ENCODE measurements around the gene KLHDC4. TPM values are rescaled to one million over a fixed set of nuclear protein-coding genes. Genes with fewer than 3 reads are reported as not detected.
"Not testable (repeated sequence)": the region's sequence is repeated elsewhere in the genome, so short reads cannot be mapped to it uniquely, and the experiment has no call there.

KLHDC4 gene
- total RNA-seq (10 to 100 TPM; 24.6 to 28.5 (median 25.5) TPM), polyA plus RNA-seq (10 to 100 TPM; 12.7 to 71.0 (median 18.0) TPM)

DNA sequence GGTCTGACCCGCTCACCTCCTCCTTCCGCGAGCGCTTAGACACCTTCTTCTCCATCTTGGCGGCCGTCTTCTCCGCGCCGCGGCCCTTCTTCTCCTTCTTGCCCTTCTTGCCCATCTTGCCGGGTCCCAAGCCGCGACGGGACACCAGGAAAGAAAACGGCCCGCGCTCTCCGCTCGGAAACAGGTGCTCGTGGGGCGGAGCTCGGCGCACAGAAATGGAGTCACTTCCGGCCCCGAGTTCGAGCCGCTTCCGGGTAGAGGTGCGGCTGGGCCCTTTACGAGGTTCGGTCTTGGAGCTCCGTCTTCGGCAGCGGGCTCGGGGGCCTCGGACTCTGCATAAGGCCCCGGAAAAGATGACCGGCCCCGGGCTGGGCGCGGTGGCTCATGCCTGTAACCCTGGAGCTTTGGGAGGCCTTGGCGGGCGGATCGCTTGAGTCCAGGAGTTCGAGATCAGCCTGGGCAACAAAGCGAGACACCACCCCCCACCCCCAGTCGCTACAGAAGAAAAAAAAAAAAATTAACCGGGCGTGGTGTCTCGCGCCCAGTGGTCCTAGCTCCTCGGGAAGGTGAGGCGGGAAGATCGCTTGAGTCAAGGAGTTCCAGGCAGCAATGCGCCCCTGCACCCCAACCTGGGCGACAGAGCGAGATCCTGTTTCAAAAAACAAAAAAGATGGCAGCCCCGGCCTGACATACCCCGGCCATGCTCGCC is at the start of gene KLHDC4:
Gene KLHDC4, minus strand, starts transcription at position 211 of the 709 bp plus-strand sequence. Its CDS starts 96 bp downstream, at position 115.
- Histone ChIP-seq H3K4me3 (peak within 1 kb of the TSS; percentile 80 to 84 (median 80)), H3K36me3 (peaks cover 0 to 34% (median 2%) of the 10 kb centered on the region in 4 donors), H3K9me3 (no peaks in the 10 kb centered on the region), H3K4me1 (peaks cover 0 to 21% (median 16%) of the 10 kb centered on the region in 4 donors), H3K27ac (peak within 1 kb of the TSS; percentile 80 to 89 (median 83)), H3K27me3 (no peaks in the 10 kb centered on the region)
- 1% methylated on average over 60 of the region's 60 CpGs for WGBS, 2 donors
- peak; percentile 94 for DNase-seq
- TF ChIP-seq, protein P1, sequence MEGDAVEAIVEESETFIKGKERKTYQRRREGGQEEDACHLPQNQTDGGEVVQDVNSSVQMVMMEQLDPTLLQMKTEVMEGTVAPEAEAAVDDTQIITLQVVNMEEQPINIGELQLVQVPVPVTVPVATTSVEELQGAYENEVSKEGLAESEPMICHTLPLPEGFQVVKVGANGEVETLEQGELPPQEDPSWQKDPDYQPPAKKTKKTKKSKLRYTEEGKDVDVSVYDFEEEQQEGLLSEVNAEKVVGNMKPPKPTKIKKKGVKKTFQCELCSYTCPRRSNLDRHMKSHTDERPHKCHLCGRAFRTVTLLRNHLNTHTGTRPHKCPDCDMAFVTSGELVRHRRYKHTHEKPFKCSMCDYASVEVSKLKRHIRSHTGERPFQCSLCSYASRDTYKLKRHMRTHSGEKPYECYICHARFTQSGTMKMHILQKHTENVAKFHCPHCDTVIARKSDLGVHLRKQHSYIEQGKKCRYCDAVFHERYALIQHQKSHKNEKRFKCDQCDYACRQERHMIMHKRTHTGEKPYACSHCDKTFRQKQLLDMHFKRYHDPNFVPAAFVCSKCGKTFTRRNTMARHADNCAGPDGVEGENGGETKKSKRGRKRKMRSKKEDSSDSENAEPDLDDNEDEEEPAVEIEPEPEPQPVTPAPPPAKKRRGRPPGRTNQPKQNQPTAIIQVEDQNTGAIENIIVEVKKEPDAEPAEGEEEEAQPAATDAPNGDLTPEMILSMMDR (IDR thresholded peaks at IDR 0.05): no peak
- TF ChIP-seq POLR2A (IDR thresholded peaks at IDR 0.05): peak; percentile 72 to 79
- peak; percentile 72 to 88 (median 85) for TF ChIP-seq POLR2AphosphoS5 (IDR thresholded peaks at IDR 0.05)
- no peak for TF ChIP-seq EP300 (IDR thresholded peaks at IDR 0.05)
- intact Hi-C loops (cut with DNase I): loop anchor here (10.0 kb wide), 1 partner anchor 809 kb away; the partner anchor contains the start of gene ZC3H18

DNA sequence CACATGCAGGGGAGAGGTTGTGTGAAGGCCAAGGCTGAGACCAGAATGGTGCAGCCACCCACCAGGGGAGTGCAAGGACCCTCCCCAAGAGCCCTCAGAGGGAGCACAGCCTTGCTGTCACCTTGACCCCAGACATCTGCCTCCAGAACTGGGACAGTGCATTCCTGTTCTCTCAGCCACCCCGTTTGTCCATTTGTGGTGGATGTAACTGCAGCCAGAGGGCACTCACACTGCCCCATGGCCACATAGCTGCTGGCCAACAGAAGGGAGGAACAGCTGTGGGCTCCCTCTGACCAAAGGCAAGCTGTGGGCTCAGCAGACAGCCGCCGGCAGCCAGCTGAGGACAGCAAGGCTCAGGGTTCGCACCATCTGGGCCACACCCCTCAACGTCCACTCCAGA is 49.8 kb upstream of the KLHDC4 start:
- TF ChIP-seq EP300 (IDR thresholded peaks at IDR 0.05): no peak
- TF ChIP-seq, protein P1 (IDR thresholded peaks at IDR 0.05): no peak
- no peak for TF ChIP-seq POLR2A (IDR thresholded peaks at IDR 0.05)
- no peak for TF ChIP-seq POLR2AphosphoS5 (IDR thresholded peaks at IDR 0.05)
- WGBS, 2 donors: 81 to 82% methylated on average over 5 of the region's 5 CpGs
- intact Hi-C loops (cut with DNase I): no loop called here
- no peaks in the 10 kb centered on the region for H3K4me1 ChIP-seq
- no peak overlapping the region for H3K4me3 ChIP-seq
- H3K27ac ChIP-seq: no peak overlapping the region
- no peak for DNase-seq
- no peaks in the 10 kb centered on the region for H3K36me3 ChIP-seq
- H3K9me3 ChIP-seq: peaks cover 0 to 16% (median 8%) of the 10 kb centered on the region in 4 donors
- H3K27me3 ChIP-seq: no peaks in the 10 kb centered on the region

DNA sequence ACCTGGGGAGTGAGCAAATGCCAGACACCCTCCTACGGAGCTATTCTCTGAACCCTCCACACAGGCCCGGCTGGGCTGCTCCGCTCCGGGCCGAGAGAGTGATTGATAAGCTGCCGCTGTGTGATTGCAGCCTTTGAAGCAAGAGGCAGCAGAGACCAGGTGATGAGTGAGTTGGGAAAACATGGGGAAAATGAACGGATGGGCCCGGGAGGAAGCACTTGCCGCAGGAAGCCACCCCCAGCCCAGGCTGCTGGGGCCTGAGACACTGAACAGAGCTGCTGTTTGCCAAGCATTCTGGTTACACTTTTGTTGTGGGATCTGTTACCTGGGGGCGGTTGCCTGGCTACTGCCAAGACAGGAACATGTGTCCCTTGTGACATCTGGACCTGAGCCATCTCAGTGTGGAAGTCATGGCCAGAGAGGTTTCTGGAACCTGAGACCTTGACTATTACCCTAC is 46.4 kb upstream of the KLHDC4 start:
- DNase-seq: peak; percentile 46
- intact Hi-C loops (cut with DNase I): no loop called here
- no peak for TF ChIP-seq EP300 (IDR thresholded peaks at IDR 0.05)
- TF ChIP-seq, protein P1 (IDR thresholded peaks at IDR 0.05): no peak
- TF ChIP-seq POLR2AphosphoS5 (IDR thresholded peaks at IDR 0.05): no peak
- TF ChIP-seq POLR2A (IDR thresholded peaks at IDR 0.05): no peak
- Histone ChIP-seq H3K4me3 (no peak overlapping the region), H3K27ac (no peak overlapping the region), H3K27me3 (no peaks in the 10 kb centered on the region), H3K9me3 (peaks cover 0 to 6% (median under 1%) of the 10 kb centered on the region in 4 donors), H3K36me3 (no peaks in the 10 kb centered on the region), H3K4me1 (peaks cover 0 to 2% (median 2%) of the 10 kb centered on the region in 4 donors)
- WGBS, 2 donors: 71 to 83% methylated on average over 10 of the region's 10 CpGs

DNA sequence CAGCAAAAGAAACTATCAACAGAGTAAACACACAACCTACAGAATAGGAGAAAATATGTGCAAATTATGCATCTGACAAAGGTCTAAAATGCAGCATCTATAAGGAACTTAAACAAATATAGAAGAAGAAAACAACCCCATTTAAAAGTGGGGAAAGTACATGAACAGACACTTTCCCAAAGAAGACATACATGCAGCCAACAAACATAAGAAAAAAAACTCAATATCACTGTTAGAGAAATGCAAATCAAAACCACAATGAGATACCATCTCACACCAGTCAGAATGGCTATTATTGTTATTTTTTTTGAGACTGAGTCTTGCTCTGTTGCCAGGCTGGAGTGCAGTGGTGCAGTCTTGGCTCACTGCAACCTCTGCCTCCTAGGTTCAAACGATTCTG is 45.7 kb upstream of the KLHDC4 start:
- H3K4me3 ChIP-seq; intact Hi-C loops (cut with DNase I); H3K4me1 ChIP-seq; H3K9me3 ChIP-seq; H3K27me3 ChIP-seq; H3K27ac ChIP-seq; DNase-seq; H3K36me3 ChIP-seq: not testable (repeated sequence)
- WGBS, 2 donors: 46 to 67% methylated on average over 1 of the region's 1 CpG

DNA sequence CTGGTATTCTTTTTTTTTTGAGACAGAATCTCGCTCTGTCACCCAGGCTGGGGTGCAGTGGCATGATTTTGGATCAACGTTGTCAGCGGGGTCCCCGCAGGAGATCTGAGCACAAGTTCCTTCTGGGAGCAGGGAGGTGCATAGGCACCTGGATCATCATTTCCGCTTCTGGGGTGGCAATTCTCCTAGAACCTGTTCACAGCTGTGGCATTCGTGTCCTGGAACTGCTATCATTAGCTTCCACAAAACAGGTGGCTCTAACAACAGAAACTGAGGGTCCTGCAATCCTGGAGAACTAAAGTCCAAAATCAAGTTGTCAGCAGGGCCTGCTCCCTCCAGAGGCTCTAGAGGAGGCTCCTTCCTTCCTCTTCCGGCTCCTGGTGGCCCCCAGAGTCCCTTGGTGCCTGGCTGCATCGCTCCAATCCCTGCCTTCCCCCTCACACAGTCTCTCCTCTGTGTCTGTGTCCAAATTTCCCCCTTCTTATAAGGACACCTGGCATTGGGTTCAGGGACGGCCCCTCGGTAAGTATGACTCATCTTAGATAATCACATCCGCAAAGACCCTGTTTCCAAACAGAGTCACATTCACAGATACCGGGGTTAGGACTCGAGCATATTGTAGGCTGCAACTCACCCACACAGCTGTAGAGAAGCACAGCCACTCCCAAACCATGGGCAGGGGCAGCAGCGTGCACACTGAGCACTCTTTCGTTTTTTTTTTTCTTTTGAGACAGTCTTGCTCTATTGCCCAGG is 43.5 kb upstream of the KLHDC4 start:
- H3K36me3 ChIP-seq: no peaks in the 10 kb centered on the region
- no peaks in the 10 kb centered on the region for H3K9me3 ChIP-seq
- H3K4me1 ChIP-seq: peaks cover 0 to 16% (median 15%) of the 10 kb centered on the region in 4 donors
- TF ChIP-seq, protein P1 (IDR thresholded peaks at IDR 0.05): no peak
- TF ChIP-seq EP300 (IDR thresholded peaks at IDR 0.05) (no peak), POLR2A (IDR thresholded peaks at IDR 0.05) (no peak), POLR2AphosphoS5 (IDR thresholded peaks at IDR 0.05) (no peak)
- no peaks in the 10 kb centered on the region for H3K27me3 ChIP-seq
- 57 to 73% methylated on average over 15 of the region's 15 CpGs for WGBS, 2 donors
- no peak for DNase-seq
- no peak overlapping the region for H3K27ac ChIP-seq
- intact Hi-C loops (cut with DNase I): no loop called here
- no peak overlapping the region for H3K4me3 ChIP-seq
